B cell (primary cell): Measurements from ENCODE around the gene ACOD1.

ENCODE experiments used
- EZH2 ChIP-seq: IDR thresholded peaks from 2 replicates; pipeline ENCODE4 v1.6.1; 2012; ENCODE audit warnings: borderline replicate concordance, low read depth, mild to moderate bottlenecking, moderate library complexity, low read length; ENCODE audit not compliant: insufficient read depth, poor library complexity, severe bottlenecking
- TF ChIP-seq, protein P1 (sequence below): fragments of 200-600 bp; IDR thresholded peaks from one replicate; pipeline ENCODE4 v1.8.0; 2022; ENCODE audit warnings: antibody characterized with exemption, mild to moderate bottlenecking

DNA sequence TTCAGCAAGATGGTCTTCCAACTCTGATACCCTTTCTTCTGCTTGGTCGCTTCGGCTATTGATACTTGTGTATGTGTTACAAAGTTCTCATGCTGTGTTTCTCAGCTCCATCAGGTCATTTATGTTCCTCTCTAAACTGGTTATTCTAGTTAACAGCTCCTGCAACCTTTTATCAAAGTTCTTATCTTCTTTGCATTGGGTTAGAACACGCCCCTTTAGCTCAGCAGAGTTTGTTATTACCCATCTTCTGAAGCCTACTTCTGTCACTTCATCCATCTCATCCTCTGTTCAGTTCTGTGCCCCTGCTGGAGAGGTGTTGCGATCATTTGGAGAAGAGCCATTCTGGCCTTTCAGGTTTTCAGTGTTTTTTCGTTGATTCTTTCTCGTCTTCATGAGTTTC lies 18.7 kb downstream of the ACOD1 start:
- TF ChIP-seq, protein P1, sequence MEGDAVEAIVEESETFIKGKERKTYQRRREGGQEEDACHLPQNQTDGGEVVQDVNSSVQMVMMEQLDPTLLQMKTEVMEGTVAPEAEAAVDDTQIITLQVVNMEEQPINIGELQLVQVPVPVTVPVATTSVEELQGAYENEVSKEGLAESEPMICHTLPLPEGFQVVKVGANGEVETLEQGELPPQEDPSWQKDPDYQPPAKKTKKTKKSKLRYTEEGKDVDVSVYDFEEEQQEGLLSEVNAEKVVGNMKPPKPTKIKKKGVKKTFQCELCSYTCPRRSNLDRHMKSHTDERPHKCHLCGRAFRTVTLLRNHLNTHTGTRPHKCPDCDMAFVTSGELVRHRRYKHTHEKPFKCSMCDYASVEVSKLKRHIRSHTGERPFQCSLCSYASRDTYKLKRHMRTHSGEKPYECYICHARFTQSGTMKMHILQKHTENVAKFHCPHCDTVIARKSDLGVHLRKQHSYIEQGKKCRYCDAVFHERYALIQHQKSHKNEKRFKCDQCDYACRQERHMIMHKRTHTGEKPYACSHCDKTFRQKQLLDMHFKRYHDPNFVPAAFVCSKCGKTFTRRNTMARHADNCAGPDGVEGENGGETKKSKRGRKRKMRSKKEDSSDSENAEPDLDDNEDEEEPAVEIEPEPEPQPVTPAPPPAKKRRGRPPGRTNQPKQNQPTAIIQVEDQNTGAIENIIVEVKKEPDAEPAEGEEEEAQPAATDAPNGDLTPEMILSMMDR = no peak
- no peak for TF ChIP-seq EZH2
